Uterus (tissue), 4 donors: ENCODE data around the gene EIF3A. TPM values are rescaled to one million over a fixed set of nuclear protein-coding genes. Genes with fewer than 3 reads are reported as not detected.
A peak's percentile ranks its signal among the peaks of the same experiment; 100 is the strongest.

Source experiments
- DNase-seq, 2 donors: peaks; one replicate each; pipeline ENCODE4 v3.0.0-alpha.2; 2019 to 2020
- H3K27ac ChIP-seq, 2 donors: fragments of 200-600 bp; sonication (generic); 1 replicate in 1 of 2; 2 replicates in 1 of 2; pipeline ENCODE4 v1.5.1; 2016 to 2018
- H3K27me3 ChIP-seq, 2 donors: fragments of 200-600 bp; sonication (generic); one replicate each; pipeline ENCODE4 v1.5.1; 2018 to 2019; ENCODE audit warnings: control low read depth in 1 of 2
- H3K36me3 ChIP-seq, 2 donors: fragments of 200-600 bp; sonication (generic); one replicate each; pipeline ENCODE4 v1.5.1; 2019; ENCODE audit warnings: control low read depth in 1 of 2
- H3K4me1 ChIP-seq, 2 donors: fragments of 200-600 bp; sonication (generic); one replicate each; pipeline ENCODE4 v1.5.1; 2018 to 2019; ENCODE audit warnings: control low read depth in 1 of 2
- H3K4me3 ChIP-seq, 2 donors: fragments of 200-600 bp; sonication (generic); 1 replicate in 1 of 2; 2 replicates in 1 of 2; pipeline ENCODE4 v1.5.1; 2018 to 2019; ENCODE audit warnings: mild to moderate bottlenecking in 1 of 2
- H3K9me3 ChIP-seq, 2 donors: fragments of 200-600 bp; sonication (generic); one replicate each; pipeline ENCODE4 v1.5.1; 2019; ENCODE audit warnings: control low read depth in 1 of 2
- POLR2A ChIP-seq, 2 donors: fragments of 450-650 bp; IDR thresholded peaks; one replicate each; pipeline ENCODE4 v1.6.1; 2016; ENCODE audit warnings: antibody characterized with exemption in 2 of 2, mild to moderate bottlenecking in 1 of 2, moderate library complexity in 1 of 2
- intact Hi-C: fragments of 100-400 bp; cut with DNase I; formaldehyde crosslinking; loops from one replicate; pipeline ENCODE4 v1.15.1; 2023; ENCODE audit warnings: low total_unique reads
- total RNA-seq, 4 donors: library from RNA; depleted of rRNA in 3 of 4; stranded (reverse); fragments of >200 nt in 3 of 4; gene quantifications; one replicate each; pipeline versions ENCODE4 v1.1.0 to v1.2.4, GENCODE V29; 2014 to 2023
- TF ChIP-seq, protein P1 (sequence below), 4 experiments: fragments of 200-600 bp in 2 of 4; fragments of 450-650 bp in 2 of 4; sonication (generic) in 2 of 4; IDR thresholded peaks; one replicate each; pipeline ENCODE4 v1.5.1; 2016 to 2019; ENCODE audit warnings: antibody characterized with exemption in 4 of 4, mild to moderate bottlenecking in 2 of 4, moderate library complexity in 1 of 4
- donor health status: DM: yes; HTN: yes; CAD: no.

Gene EIF3A
- total RNA-seq, 4 donors from 2014 or later = 54.3 to 144 (median 89.2) TPM

DNA sequence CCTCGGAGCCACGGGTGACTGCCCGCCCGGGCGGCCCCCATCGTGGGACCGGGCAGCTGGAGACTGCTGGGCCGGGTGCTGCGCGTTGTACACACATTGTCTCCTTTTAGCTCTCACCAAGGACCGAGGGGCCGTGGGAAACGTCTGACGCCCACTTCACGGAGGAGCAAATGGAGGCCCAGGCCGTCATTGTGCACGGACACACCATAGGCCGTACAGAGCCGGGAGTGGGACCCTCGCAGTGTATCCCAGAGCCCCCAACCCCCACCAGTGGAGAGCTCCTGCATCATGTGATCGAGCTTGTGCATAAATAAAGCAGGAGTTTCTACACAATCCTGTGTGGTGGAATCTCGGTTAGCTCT, 24.0 kb upstream of the EIF3A start:
- TF ChIP-seq, protein P1, sequence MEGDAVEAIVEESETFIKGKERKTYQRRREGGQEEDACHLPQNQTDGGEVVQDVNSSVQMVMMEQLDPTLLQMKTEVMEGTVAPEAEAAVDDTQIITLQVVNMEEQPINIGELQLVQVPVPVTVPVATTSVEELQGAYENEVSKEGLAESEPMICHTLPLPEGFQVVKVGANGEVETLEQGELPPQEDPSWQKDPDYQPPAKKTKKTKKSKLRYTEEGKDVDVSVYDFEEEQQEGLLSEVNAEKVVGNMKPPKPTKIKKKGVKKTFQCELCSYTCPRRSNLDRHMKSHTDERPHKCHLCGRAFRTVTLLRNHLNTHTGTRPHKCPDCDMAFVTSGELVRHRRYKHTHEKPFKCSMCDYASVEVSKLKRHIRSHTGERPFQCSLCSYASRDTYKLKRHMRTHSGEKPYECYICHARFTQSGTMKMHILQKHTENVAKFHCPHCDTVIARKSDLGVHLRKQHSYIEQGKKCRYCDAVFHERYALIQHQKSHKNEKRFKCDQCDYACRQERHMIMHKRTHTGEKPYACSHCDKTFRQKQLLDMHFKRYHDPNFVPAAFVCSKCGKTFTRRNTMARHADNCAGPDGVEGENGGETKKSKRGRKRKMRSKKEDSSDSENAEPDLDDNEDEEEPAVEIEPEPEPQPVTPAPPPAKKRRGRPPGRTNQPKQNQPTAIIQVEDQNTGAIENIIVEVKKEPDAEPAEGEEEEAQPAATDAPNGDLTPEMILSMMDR (IDR thresholded peaks at IDR 0.05) = no peak
- no peak for TF ChIP-seq POLR2A (IDR thresholded peaks at IDR 0.05)
- peak; percentile 21 to 30 for DNase-seq
- peaks cover 0 to 9% of the 10 kb centered on the region in 2 donors for H3K4me1 ChIP-seq
- no peaks in the 10 kb centered on the region for H3K9me3 ChIP-seq
- H3K27me3 ChIP-seq = no peaks in the 10 kb centered on the region
- intact Hi-C loops = no loop called here
- H3K27ac ChIP-seq = peak overlapping the region; percentile 22 to 87
- H3K36me3 ChIP-seq = no peaks in the 10 kb centered on the region
- H3K4me3 ChIP-seq = peak overlapping the region; percentile 64 to 98

DNA sequence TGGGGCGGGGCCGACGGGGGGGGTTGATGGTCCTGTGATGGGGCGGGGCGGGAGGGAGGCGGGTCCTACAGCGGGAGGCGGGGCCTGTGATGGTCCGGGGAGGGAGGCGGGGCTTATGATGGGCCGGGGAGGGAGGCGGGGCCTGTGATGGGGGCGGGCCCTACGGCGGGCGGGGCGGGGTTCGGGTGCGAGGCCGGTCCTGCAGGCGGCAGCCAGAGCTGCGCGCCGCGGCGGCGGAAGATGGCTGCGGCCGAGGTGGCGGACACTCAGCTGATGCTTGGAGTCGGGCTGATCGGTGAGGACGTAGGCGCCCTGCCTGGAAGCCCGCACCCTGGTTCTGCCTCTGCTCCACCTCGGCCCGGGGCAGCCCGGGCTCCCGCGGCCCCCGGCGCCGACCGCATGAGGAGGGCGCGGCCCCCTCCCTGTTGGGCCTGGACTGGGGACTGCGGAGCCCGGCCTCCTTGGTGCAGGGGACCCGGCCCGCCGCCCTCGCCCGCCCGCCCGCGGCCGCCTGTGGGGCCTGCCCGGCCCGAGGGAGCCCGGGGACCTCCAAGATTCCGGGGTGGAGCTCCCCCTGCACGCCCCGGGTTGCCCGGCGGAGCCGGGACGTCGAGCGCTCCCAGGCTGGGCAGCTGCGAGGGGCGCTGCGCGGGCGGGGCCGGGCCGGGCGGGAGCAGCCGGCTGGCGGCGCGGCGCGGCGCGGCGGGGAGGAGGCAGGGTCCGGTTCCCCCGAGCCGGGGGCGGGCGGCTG, 23.5 kb upstream of the EIF3A start, which contains the start of gene DENND10:
Gene DENND10, plus strand, starts transcription at position 211 of the 751 bp plus-strand sequence. Its CDS starts 30 bp downstream, at position 241.
- intact Hi-C loops = no loop called here
- Histone ChIP-seq H3K27me3 (no peaks in the 10 kb centered on the region), H3K4me3 (peak within 1 kb of the TSS; percentile 64 to 98), H3K27ac (peak within 1 kb of the TSS; percentile 83 to 87), H3K4me1 (peaks cover 0 to 9% of the 10 kb centered on the region in 2 donors), H3K36me3 (no peaks in the 10 kb centered on the region), H3K9me3 (no peaks in the 10 kb centered on the region)
- TF ChIP-seq POLR2A (IDR thresholded peaks at IDR 0.05) = peak; percentile 77 to 89
- TF ChIP-seq, protein P1 (IDR thresholded peaks at IDR 0.05) = peak in 1 of 4 experiments; percentile 21
- peak; percentile 83 to 88 for DNase-seq

DNA sequence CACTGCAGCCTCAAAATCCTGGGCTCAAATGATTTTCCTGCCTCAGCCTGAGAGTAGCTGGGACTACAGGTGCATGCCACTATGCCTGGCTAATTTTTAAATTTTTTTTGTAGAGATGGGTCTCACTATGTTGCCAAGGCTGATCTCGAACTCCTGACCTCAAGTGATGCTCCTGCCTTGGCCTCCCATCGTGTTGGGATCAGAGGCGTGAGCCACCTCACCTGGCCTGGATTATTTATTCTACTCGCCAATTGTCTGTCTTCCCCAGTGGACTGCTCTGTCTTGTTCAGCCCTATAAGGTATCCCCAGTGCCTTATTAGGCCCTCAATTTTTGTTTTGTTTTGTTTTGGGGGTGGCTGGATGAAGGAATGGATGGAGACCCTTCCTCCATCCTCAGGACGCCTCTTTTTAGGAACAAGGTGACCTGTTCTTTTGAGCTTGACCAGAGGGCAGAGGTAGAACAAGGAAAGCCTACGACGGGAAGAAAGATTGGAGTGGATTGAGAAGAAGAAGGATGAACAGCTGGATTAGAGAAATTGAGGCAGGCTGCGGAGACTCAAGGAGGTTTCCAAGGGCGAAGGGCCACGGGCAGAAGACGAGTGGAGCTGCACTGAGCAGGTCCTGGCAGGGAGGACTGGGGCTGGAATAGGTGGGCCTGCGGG, 22.8 kb upstream of the EIF3A start:
- Histone ChIP-seq H3K27me3 (no peaks in the 10 kb centered on the region), H3K4me1 (peaks cover 0 to 9% of the 10 kb centered on the region in 2 donors), H3K27ac (peak overlapping the region; percentile 78 to 86), H3K4me3 (peak overlapping the region in 1 of 2 donors; percentile 98), H3K36me3 (no peaks in the 10 kb centered on the region), H3K9me3 (no peaks in the 10 kb centered on the region)
- intact Hi-C loops = no loop called here
- TF ChIP-seq POLR2A (IDR thresholded peaks at IDR 0.05) = no peak
- TF ChIP-seq, protein P1 (IDR thresholded peaks at IDR 0.05) = no peak
- no peak for DNase-seq

DNA sequence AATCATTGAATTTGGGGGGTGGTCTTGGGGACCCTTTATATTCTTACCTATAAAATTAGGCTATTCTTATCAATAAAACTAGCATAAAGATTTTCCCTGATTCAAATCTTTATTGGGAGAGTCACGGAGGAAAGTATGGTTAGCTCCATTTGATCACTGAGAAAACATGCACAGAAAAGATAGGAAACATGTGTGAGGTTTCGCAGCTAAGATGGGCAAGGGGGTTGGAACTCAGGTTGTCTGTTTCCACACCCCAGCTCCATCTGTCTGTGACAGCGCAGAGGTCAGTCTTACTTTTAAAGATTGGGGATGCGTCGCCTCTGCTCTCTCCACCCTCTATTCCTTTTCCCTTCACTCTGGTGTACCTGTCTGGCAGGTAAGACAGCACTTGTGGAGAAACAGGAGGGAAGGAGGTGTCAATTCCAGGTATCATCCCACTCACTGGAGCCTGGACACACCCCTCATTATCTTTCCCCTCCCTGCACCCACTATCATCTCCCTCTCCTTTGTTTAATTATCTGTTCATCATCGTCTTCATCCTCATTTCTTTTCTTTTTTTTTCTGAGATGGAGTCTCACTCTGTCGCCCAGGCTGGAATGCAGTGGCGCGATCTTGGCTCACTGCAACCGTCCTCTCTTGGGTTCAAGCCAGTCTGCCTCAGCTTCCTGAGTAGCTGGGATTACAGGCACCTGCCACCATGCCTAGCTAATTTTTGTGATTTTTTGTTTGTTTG, 20.9 kb upstream of the EIF3A start:
- DNase-seq = no peak
- intact Hi-C loops = no loop called here
- Histone ChIP-seq H3K4me1 (peaks cover 0 to 9% of the 10 kb centered on the region in 2 donors), H3K9me3 (no peaks in the 10 kb centered on the region), H3K27me3 (no peaks in the 10 kb centered on the region), H3K27ac (peak overlapping the region in 1 of 2 donors; percentile 23), H3K36me3 (no peaks in the 10 kb centered on the region), H3K4me3 (no peak overlapping the region)
- no peak for TF ChIP-seq POLR2A (IDR thresholded peaks at IDR 0.05)
- TF ChIP-seq, protein P1 (IDR thresholded peaks at IDR 0.05) = no peak
